WTC11 (cell line): Measurements from ENCODE around the gene ASTN1. TPM values are rescaled to one million over a fixed set of nuclear protein-coding genes. Genes with fewer than 3 reads are reported as not detected.

Experiments
- ATAC-seq: fragments of 200-7000 bp; cut with Tn5 transposase; 2 replicates; pipeline ENCODE4 v1.10.0; 2021; ENCODE audit warnings: mild to moderate bottlenecking, moderate library complexity
- CTCF ChIA-PET: fragments of 300-600 bp; sonication (Branson Sonifier 250); formaldehyde crosslinking; loops from one replicate; lab custom pipeline; 2021; ENCODE audit warnings: antibody characterized with exemption; lab: Charles Lee
- POLR2A ChIA-PET: fragments of 350-600 bp; sonication (Branson Sonifier 250); formaldehyde crosslinking; loops from one replicate; lab custom pipeline; 2021; ENCODE audit warnings: antibody characterized with exemption; lab: Charles Lee
- DNase-seq: peaks from one replicate; pipeline ENCODE4 v3.0.0; 2021; ENCODE audit warnings: low spot score
- H3K27ac Mint-ChIP-seq: 2 replicates; pipeline ENCODE4 v1.8.0; 2021; ENCODE audit warnings: mixed read lengths
- H3K27me3 Mint-ChIP-seq: 2 replicates; pipeline ENCODE4 v1.8.0; 2021; ENCODE audit warnings: low read depth, mild to moderate bottlenecking, moderate library complexity, mixed read lengths
- H3K36me3 Mint-ChIP-seq: 2 replicates; pipeline ENCODE4 v1.8.0; 2021; ENCODE audit warnings: mixed read lengths
- H3K4me1 Mint-ChIP-seq: 2 replicates; pipeline ENCODE4 v1.8.0; 2022; ENCODE audit warnings: mixed read lengths
- H3K4me3 Mint-ChIP-seq: 2 replicates; pipeline ENCODE4 v1.8.0; 2021; ENCODE audit warnings: mild to moderate bottlenecking, moderate library complexity, mixed read lengths
- H3K9me3 Mint-ChIP-seq: 2 replicates; pipeline ENCODE4 v1.8.0; 2021; ENCODE audit warnings: mixed read lengths
- ATF1 ChIP-seq: sonication (generic); formaldehyde crosslinking; IDR thresholded peaks from 2 replicates; pipeline ENCODE4 v1.8.1; 2023; ENCODE audit warnings: mild to moderate bottlenecking, moderate library complexity, missing genetic modification reagents
- E2F4 ChIP-seq: sonication (generic); formaldehyde crosslinking; IDR thresholded peaks from 2 replicates; pipeline ENCODE4 v1.8.1; 2022; ENCODE audit warnings: low read depth, mild to moderate bottlenecking, moderate library complexity, missing genetic modification reagents, borderline replicate concordance
- JUN ChIP-seq: sonication (generic); formaldehyde crosslinking; IDR thresholded peaks from 2 replicates; pipeline ENCODE4 v1.8.0; 2023; ENCODE audit warnings: mild to moderate bottlenecking, missing genetic modification reagents
- NR1H2 ChIP-seq: sonication (generic); formaldehyde crosslinking; IDR thresholded peaks from 2 replicates; pipeline ENCODE4 v1.9.0; 2021; ENCODE audit warnings: mild to moderate bottlenecking, moderate library complexity, missing genetic modification reagents
- NR2C2 ChIP-seq: sonication (generic); formaldehyde crosslinking; IDR thresholded peaks from 2 replicates; pipeline ENCODE4 v1.8.0; 2022; ENCODE audit warnings: mild to moderate bottlenecking, missing genetic modification reagents
- PREB ChIP-seq: sonication (generic); formaldehyde crosslinking; IDR thresholded peaks from 2 replicates; pipeline ENCODE4 v1.8.1; 2022; ENCODE audit warnings: mild to moderate bottlenecking, missing genetic modification reagents, moderate library complexity, borderline replicate concordance
- RORB ChIP-seq: fragments of 250-450 bp; sonication (Bioruptor Pico); IDR thresholded peaks from 2 replicates; pipeline ENCODE4 v1.9.0; 2021; ENCODE audit warnings: mild to moderate bottlenecking
- SP1 ChIP-seq: sonication (generic); formaldehyde crosslinking; conservative IDR thresholded peaks from 2 replicates; pipeline ENCODE4 v1.8.1; 2022; ENCODE audit warnings: missing genetic modification reagents
- TCF7 ChIP-seq: sonication (generic); formaldehyde crosslinking; IDR thresholded peaks from 2 replicates; pipeline ENCODE4 v1.8.0; 2022; ENCODE audit warnings: mild to moderate bottlenecking, low read depth, missing genetic modification reagents, moderate library complexity
- TP53 ChIP-seq: sonication (generic); formaldehyde crosslinking; IDR thresholded peaks from 2 replicates; pipeline ENCODE4 v1.8.1; 2023; ENCODE audit warnings: mild to moderate bottlenecking, missing genetic modification reagents
- ZNF219 ChIP-seq: sonication (generic); formaldehyde crosslinking; IDR thresholded peaks from 2 replicates; pipeline ENCODE4 v1.8.0; 2023; ENCODE audit warnings: missing genetic modification reagents, mild to moderate bottlenecking, borderline replicate concordance
- total RNA-seq: library from RNA; stranded (reverse); gene quantifications from 3 replicates; pipeline ENCODE4 v1.2.3, GENCODE V29; 2021
- TF ChIP-seq, protein P1 (sequence below): fragments of 250-450 bp; sonication (Bioruptor Pico); IDR thresholded peaks from 2 replicates; pipeline ENCODE4 v1.9.0; 2021; ENCODE audit warnings: mild to moderate bottlenecking
- TF ChIP-seq, protein P2 (sequence below): sonication (generic); formaldehyde crosslinking; IDR thresholded peaks from 2 replicates; pipeline ENCODE4 v1.8.1; 2022; ENCODE audit warnings: low read depth, missing genetic modification reagents, borderline replicate concordance
- TF ChIP-seq, protein P3 (sequence below): sonication (generic); formaldehyde crosslinking; IDR thresholded peaks from 2 replicates; pipeline ENCODE4 v1.8.1; 2023; ENCODE audit warnings: mild to moderate bottlenecking, missing genetic modification reagents, moderate library complexity
- TF ChIP-seq, protein P4 (sequence below): sonication (generic); formaldehyde crosslinking; IDR thresholded peaks from 2 replicates; pipeline ENCODE4 v1.8.0; 2022; ENCODE audit warnings: mild to moderate bottlenecking, missing genetic modification reagents
- TF ChIP-seq, protein P5 (sequence below): sonication (generic); formaldehyde crosslinking; IDR thresholded peaks from 2 replicates; pipeline ENCODE4 v1.8.1; 2023; ENCODE audit warnings: mild to moderate bottlenecking, missing genetic modification reagents, borderline replicate concordance

The ASTN1 gene
- total RNA-seq, 1 experiment from 2014 or later = 3.4 TPM

DNA sequence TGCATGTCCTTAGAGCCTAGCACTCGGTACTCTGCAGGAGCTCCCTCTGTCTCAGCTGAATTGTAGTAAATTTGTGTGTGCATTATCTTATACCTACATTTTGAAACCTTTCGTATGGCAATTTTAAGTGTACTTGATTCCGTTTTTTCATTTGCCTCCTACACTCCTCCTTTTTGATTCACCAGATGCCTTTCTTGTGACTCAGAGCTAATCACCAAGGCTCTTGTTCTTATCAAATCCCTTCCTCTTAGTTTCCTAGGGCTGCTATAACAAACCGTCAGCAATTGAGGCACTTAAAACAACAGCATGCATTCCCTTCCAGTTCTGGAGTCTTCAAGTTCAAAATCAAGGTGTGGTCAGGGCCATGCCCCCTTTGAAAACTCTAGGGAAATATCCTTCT is 261.0 kb downstream of the ASTN1 start (continued):
- no peak for TF ChIP-seq TP53 (CRISPR knock-in tag)
- TF ChIP-seq, protein P1, sequence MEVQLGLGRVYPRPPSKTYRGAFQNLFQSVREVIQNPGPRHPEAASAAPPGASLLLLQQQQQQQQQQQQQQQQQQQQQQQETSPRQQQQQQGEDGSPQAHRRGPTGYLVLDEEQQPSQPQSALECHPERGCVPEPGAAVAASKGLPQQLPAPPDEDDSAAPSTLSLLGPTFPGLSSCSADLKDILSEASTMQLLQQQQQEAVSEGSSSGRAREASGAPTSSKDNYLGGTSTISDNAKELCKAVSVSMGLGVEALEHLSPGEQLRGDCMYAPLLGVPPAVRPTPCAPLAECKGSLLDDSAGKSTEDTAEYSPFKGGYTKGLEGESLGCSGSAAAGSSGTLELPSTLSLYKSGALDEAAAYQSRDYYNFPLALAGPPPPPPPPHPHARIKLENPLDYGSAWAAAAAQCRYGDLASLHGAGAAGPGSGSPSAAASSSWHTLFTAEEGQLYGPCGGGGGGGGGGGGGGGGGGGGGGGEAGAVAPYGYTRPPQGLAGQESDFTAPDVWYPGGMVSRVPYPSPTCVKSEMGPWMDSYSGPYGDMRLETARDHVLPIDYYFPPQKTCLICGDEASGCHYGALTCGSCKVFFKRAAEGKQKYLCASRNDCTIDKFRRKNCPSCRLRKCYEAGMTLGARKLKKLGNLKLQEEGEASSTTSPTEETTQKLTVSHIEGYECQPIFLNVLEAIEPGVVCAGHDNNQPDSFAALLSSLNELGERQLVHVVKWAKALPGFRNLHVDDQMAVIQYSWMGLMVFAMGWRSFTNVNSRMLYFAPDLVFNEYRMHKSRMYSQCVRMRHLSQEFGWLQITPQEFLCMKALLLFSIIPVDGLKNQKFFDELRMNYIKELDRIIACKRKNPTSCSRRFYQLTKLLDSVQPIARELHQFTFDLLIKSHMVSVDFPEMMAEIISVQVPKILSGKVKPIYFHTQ (CRISPR knock-in tag) = no peak
- no peak for TF ChIP-seq NR2C2 (CRISPR knock-in tag)
- no peak for TF ChIP-seq TCF7 (CRISPR knock-in tag)
- TF ChIP-seq, protein P2, sequence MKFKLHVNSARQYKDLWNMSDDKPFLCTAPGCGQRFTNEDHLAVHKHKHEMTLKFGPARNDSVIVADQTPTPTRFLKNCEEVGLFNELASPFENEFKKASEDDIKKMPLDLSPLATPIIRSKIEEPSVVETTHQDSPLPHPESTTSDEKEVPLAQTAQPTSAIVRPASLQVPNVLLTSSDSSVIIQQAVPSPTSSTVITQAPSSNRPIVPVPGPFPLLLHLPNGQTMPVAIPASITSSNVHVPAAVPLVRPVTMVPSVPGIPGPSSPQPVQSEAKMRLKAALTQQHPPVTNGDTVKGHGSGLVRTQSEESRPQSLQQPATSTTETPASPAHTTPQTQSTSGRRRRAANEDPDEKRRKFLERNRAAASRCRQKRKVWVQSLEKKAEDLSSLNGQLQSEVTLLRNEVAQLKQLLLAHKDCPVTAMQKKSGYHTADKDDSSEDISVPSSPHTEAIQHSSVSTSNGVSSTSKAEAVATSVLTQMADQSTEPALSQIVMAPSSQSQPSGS (CRISPR knock-in tag) = no peak
- TF ChIP-seq RORB = no peak
- TF ChIP-seq, protein P3, sequence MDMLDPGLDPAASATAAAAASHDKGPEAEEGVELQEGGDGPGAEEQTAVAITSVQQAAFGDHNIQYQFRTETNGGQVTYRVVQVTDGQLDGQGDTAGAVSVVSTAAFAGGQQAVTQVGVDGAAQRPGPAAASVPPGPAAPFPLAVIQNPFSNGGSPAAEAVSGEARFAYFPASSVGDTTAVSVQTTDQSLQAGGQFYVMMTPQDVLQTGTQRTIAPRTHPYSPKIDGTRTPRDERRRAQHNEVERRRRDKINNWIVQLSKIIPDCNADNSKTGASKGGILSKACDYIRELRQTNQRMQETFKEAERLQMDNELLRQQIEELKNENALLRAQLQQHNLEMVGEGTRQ (CRISPR knock-in tag) = no peak
- TF ChIP-seq ZNF219 (CRISPR knock-in tag) = no peak

DNA sequence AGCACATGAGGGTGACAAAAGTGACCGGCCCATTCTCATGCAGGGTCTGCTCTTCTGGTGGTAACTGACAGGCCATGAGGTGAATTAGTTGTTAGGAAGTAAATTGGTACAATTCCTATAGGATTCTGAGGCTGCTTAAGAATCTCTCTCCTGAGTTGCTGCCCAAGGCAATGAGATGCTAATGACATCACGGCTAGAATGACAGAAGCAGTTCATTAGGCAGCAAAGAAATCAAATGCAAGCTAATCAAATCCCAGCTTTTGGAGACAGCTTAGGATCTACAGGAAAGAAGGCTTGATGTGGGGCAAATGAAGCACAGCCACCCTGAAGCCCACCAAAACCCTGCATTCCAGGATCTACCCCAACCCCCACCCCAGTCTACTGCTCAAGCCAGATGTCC is 265.2 kb downstream of the ASTN1 start:
- no peaks in the 10 kb centered on the region for H3K36me3 Mint-ChIP-seq
- H3K27me3 Mint-ChIP-seq = no peaks in the 10 kb centered on the region
- ATAC-seq (no peak), DNase-seq (no peak)
- H3K4me3 Mint-ChIP-seq = no peak overlapping the region
- peaks cover 26% of the 10 kb centered on the region for H3K4me1 Mint-ChIP-seq
- no peak overlapping the region for H3K27ac Mint-ChIP-seq
- no peaks in the 10 kb centered on the region for H3K9me3 Mint-ChIP-seq
- CTCF ChIA-PET = interaction anchor here (1.4 to 3.4 kb wide), 2 partner anchors 265 to 282 kb away, joined by 6 to 57 read pairs; partner anchors contain the start of gene ASTN1
- TF ChIP-seq JUN (CRISPR knock-in tag) (no peak), E2F4 (CRISPR knock-in tag) (no peak), NR1H2 (CRISPR knock-in tag) (no peak), SP1 (CRISPR knock-in tag) (no peak), ATF1 (CRISPR knock-in tag) (no peak), PREB (no peak)
- TF ChIP-seq, protein P2 (CRISPR knock-in tag) = no peak
- TF ChIP-seq, protein P4, sequence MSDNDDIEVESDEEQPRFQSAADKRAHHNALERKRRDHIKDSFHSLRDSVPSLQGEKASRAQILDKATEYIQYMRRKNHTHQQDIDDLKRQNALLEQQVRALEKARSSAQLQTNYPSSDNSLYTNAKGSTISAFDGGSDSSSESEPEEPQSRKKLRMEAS (CRISPR knock-in tag) = no peak
- TF ChIP-seq, protein P5, sequence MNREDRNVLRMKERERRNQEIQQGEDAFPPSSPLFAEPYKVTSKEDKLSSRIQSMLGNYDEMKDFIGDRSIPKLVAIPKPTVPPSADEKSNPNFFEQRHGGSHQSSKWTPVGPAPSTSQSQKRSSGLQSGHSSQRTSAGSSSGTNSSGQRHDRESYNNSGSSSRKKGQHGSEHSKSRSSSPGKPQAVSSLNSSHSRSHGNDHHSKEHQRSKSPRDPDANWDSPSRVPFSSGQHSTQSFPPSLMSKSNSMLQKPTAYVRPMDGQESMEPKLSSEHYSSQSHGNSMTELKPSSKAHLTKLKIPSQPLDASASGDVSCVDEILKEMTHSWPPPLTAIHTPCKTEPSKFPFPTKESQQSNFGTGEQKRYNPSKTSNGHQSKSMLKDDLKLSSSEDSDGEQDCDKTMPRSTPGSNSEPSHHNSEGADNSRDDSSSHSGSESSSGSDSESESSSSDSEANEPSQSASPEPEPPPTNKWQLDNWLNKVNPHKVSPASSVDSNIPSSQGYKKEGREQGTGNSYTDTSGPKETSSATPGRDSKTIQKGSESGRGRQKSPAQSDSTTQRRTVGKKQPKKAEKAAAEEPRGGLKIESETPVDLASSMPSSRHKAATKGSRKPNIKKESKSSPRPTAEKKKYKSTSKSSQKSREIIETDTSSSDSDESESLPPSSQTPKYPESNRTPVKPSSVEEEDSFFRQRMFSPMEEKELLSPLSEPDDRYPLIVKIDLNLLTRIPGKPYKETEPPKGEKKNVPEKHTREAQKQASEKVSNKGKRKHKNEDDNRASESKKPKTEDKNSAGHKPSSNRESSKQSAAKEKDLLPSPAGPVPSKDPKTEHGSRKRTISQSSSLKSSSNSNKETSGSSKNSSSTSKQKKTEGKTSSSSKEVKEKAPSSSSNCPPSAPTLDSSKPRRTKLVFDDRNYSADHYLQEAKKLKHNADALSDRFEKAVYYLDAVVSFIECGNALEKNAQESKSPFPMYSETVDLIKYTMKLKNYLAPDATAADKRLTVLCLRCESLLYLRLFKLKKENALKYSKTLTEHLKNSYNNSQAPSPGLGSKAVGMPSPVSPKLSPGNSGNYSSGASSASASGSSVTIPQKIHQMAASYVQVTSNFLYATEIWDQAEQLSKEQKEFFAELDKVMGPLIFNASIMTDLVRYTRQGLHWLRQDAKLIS (CRISPR knock-in tag) = no peak
- TF ChIP-seq, protein P1 (CRISPR knock-in tag) = no peak
- POLR2A ChIA-PET = no interaction called here
